GM18870 (cell line): ENCODE data around the gene FN3K.

Source experiments
- ATAC-seq: cut with Tn5 transposase; IDR thresholded peaks from one replicate; pipeline ENCODE4 v1.9.1; 2021; ENCODE audit warnings: moderate library complexity; ENCODE audit not compliant: unreplicated experiment

The FN3K gene

GRCh38 chr17:82793974-82794630, 58.7 kb downstream of the FN3K start:
- no peak for ATAC-seq

DNA sequence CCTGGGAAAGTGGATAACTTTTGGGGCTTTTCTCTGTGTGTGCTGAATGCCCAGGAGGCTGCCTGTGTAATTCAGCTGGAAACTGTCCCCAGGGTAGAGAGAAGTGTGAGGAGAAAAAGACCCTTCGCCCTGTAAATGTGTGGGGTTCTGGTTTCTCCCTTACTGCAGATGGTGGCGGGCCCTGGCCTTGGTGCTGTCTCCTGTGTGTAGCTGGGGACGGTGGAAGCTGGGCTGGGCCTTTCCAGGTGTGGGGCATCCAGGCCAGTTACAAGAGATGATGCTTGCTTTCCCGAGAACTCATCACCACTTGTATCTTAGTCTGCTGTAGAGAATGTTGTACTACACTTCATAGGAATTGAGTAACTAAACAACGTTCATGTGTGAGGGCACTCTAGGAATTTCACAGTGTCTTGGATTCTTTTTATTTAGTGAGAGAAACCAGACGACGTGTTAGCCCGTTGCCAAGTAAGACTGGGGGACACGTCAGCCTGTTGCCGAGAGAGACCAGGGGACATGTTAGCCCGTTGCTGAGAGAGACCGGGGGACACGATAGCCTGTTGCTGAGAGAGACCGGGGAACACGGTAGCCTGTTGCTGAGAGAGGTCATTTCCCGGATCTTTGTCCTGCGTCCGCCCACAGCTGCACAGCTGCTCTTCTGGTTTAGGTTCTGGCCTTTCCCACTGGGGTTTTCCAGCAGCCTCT, 59.5 kb downstream of the FN3K start:
- ATAC-seq, result no peak

- no peak for ATAC-seq
Measured at GRCh38 chr17:82795615-82796014, 60.2 kb downstream of the FN3K start.

DNA sequence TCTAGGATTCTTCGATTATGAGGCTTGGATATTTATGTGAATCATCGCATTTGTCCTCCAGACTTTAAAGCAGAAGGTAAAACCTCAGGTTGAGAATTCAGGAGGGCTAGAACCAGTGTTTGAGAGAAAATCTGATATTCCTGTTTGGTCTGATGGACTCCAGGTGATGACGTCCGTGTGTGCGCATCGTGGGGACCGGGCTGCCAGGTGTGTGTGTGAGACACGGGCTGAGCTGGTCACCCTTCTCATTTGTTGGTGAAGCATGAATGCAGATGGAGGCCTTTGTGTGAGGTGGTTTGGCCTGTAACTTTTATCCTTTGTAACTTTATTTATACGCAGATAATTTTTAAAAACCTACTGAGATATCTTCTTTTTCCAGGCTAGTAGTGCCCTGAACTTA, 61.6 kb downstream of the FN3K start:
- no peak for ATAC-seq

GRCh38 chr17:82798752-82799151, 63.3 kb downstream of the FN3K start:
- ATAC-seq, result no peak

- ATAC-seq, result no peak
Measured at GRCh38 chr17:82799591-82799990, 64.2 kb downstream of the FN3K start.
